T-cell (primary cell): Measurements from ENCODE around the gene ADCYAP1. TPM values are rescaled to one million over a fixed set of nuclear protein-coding genes. Genes with fewer than 3 reads are reported as not detected.
A peak's percentile ranks its signal among the peaks of the same experiment; 100 is the strongest.

Experiments used
- ATAC-seq, 4 experiments: fragments of 200-7000 bp in 3 of 4; fragments of 150-1000 bp in 1 of 4; cut with Tn5 transposase; replicated peaks in 1 of 4; 1 replicate in 3 of 4; 2 replicates in 1 of 4; pipeline ENCODE4 v1.10.0; 2021; ENCODE audit warnings: moderate library complexity in 3 of 4, mild to moderate bottlenecking in 2 of 4, moderate number of reproducible peaks in 1 of 4
- CTCF ChIA-PET, 2 donors: fragments of 300-600 bp; sonication (Branson Sonifier 250); formaldehyde crosslinking; loops; one replicate each; lab custom pipeline; 2022; ENCODE audit warnings: antibody characterized with exemption in 2 of 2; lab: Charles Lee
- POLR2A ChIA-PET, 2 donors: fragments of 300-600 bp; sonication (Branson Sonifier 250); formaldehyde crosslinking; loops; one replicate each; lab custom pipeline; 2022; ENCODE audit warnings: antibody characterized with exemption in 2 of 2; lab: Charles Lee
- DNase-seq, 35 experiments: peaks; one replicate each; pipeline versions ENCODE4 v3.0.0 to v3.0.0-alpha.2; 2013 to 2023
- H3K27ac ChIP-seq: one replicate; pipeline ENCODE4 v1.5.1; 2013; ENCODE audit warnings: low read length
- H3K27me3 ChIP-seq, 2 experiments: replicated peaks in 1 of 2; 1 replicate in 1 of 2; 2 replicates in 1 of 2; pipeline versions ENCODE4 v1.6.1 to v1.7.0; 2013; ENCODE audit warnings: low read length in 1 of 2, mixed read lengths in 1 of 2; ENCODE audit not compliant: control insufficient read depth in 2 of 2, insufficient read depth in 2 of 2; ENCODE audit errors: extremely low read depth in 1 of 2
- H3K36me3 ChIP-seq, 2 donors: 1 replicate in 1 of 2; 2 replicates in 1 of 2; pipeline versions ENCODE4 v1.6.1 to v1.7.0; 2013; ENCODE audit warnings: low read length in 1 of 2; ENCODE audit not compliant: control insufficient read depth in 2 of 2, insufficient read depth in 1 of 2; ENCODE audit errors: extremely low read depth in 1 of 2
- H3K4me1 ChIP-seq, 2 experiments: 1 replicate in 1 of 2; 2 replicates in 1 of 2; pipeline versions ENCODE4 v1.6.1 to v1.7.0; 2013; ENCODE audit warnings: low read length in 2 of 2, mixed read lengths in 1 of 2; ENCODE audit not compliant: insufficient read depth in 2 of 2, control insufficient read depth in 1 of 2; ENCODE audit errors: extremely low read depth in 1 of 2
- H3K4me3 ChIP-seq, 2 donors: 1 replicate in 1 of 2; 2 replicates in 1 of 2; pipeline versions ENCODE4 v1.5.1 to v1.7.0; 2013; ENCODE audit warnings: mild to moderate bottlenecking in 2 of 2, low read length in 1 of 2, moderate library complexity in 1 of 2; ENCODE audit not compliant: control insufficient read depth in 1 of 2; ENCODE audit errors: extremely low read depth in 1 of 2
- H3K9me3 ChIP-seq: 2 replicates; pipeline ENCODE4 v1.7.0; 2013
- H3K27ac Mint-ChIP-seq, 2 donors: one replicate each; pipeline ENCODE4 v1.8.0; 2020 to 2021; ENCODE audit warnings: mild to moderate bottlenecking in 2 of 2, mixed read lengths in 2 of 2
- H3K27me3 Mint-ChIP-seq, 2 donors: one replicate each; pipeline ENCODE4 v1.8.0; 2021 to 2022; ENCODE audit warnings: mixed read lengths in 2 of 2
- H3K36me3 Mint-ChIP-seq: one replicate; pipeline ENCODE4 v1.8.0; 2021; ENCODE audit warnings: mixed read lengths
- H3K4me1 Mint-ChIP-seq, 3 donors: one replicate each; pipeline ENCODE4 v1.8.0; 2020 to 2022; ENCODE audit warnings: mixed read lengths in 3 of 3, mild to moderate bottlenecking in 1 of 3
- H3K4me3 Mint-ChIP-seq, 3 donors: one replicate each; pipeline ENCODE4 v1.8.0; 2020 to 2022; ENCODE audit warnings: mild to moderate bottlenecking in 3 of 3, mixed read lengths in 3 of 3, moderate library complexity in 3 of 3
- H3K9me3 Mint-ChIP-seq, 3 donors: one replicate each; pipeline ENCODE4 v1.8.0; 2020 to 2022; ENCODE audit warnings: mixed read lengths in 3 of 3
- WGBS: methylation state at CpG from one replicate; pipeline ENCODE4 v1.1.5; 2013; ENCODE audit warnings: missing lambda C conversion rate; ENCODE audit not compliant: insufficient coverage; 5-methylcytosine and 5-hydroxymethylcytosine counted together
- total RNA-seq, 35 experiments: library from RNA in 6 of 35; stranded (reverse) in 6 of 35; fragments of 120-200 nt in 1 of 35; gene quantifications; one replicate each; pipeline versions ENCODE4 v1.2.1 to v1.2.4 and lab custom pipeline; 2013 to 2026

ADCYAP1 gene
- total RNA-seq, 5 donors from 2014 or later (not counting 1 experiment from before 2014, with no cell fraction given), result not detected

DNA sequence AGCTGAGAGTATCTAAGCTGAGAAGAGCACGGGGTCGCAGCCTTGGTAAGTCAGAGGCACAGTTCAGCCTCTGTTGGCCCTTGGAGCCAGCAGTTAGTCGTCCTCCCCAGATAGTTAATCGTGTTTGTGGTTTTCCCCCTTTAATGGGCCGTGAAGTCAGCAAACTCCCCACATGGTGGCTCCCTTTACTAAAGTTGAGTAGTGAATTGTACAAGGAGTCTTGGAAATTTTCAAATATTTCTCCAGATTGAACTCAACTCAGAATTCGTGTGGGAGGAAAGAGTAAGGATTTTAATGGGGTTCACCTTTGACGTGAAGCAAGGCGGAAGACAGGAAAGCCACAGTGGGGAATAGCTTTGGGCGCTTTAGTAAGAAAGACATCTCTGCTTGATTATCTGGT, 2.4 kb upstream of the ADCYAP1 start:
- Histone ChIP-seq H3K27me3 (peaks cover 12 to 52% of the 10 kb centered on the region in 2 experiments), H3K27ac (no peak overlapping the region), H3K9me3 (no peaks in the 10 kb centered on the region), H3K4me1 (peaks cover 0 to 10% of the 10 kb centered on the region in 2 experiments), H3K36me3 (no peaks in the 10 kb centered on the region), H3K4me3 (no peak overlapping the region)
- CTCF ChIA-PET, result no interaction called here
- 46% methylated on average over 6 of the region's 9 CpGs for WGBS
- peaks cover 12 to 16% (median 14%) of the 10 kb centered on the region in 3 donors for H3K4me1 Mint-ChIP-seq
- POLR2A ChIA-PET, result no interaction called here
- H3K27ac Mint-ChIP-seq, result no peak overlapping the region
- no peaks in the 10 kb centered on the region for H3K36me3 Mint-ChIP-seq
- ATAC-seq, result no peak
- H3K27me3 Mint-ChIP-seq, result peaks cover 66 to 69% of the 10 kb centered on the region in 2 donors
- no peak for DNase-seq
- no peak overlapping the region for H3K4me3 Mint-ChIP-seq
- H3K9me3 Mint-ChIP-seq, result peaks cover 0 to 7% (median 3%) of the 10 kb centered on the region in 3 donors

GRCh38 chr18:903701-904100, 970 bp upstream of the ADCYAP1 start:
- ChIA-PET CTCF (no interaction called here), POLR2A (no interaction called here)
- H3K27ac Mint-ChIP-seq, result no peak overlapping the region
- Histone ChIP-seq H3K9me3 (no peaks in the 10 kb centered on the region), H3K36me3 (no peaks in the 10 kb centered on the region), H3K27ac (no peak overlapping the region), H3K4me3 (no peak overlapping the region), H3K27me3 (peaks cover 10 to 62% of the 10 kb centered on the region in 2 experiments), H3K4me1 (peaks cover 0 to 20% of the 10 kb centered on the region in 2 experiments)
- no peak overlapping the region for H3K4me3 Mint-ChIP-seq
- ATAC-seq, result no peak
- peaks cover 0 to 7% (median 3%) of the 10 kb centered on the region in 3 donors for H3K9me3 Mint-ChIP-seq
- H3K4me1 Mint-ChIP-seq, result peaks cover 17 to 24% (median 19%) of the 10 kb centered on the region in 3 donors
- DNase-seq, result peak in 19 of 35 experiments; percentile 5 to 38 (median 22)
- no peaks in the 10 kb centered on the region for H3K36me3 Mint-ChIP-seq
- WGBS, result 3% methylated on average over 5 of the region's 11 CpGs
- H3K27me3 Mint-ChIP-seq, result peaks cover 65 to 74% of the 10 kb centered on the region in 2 donors

GRCh38 chr18:905307-905947, 756 bp downstream of the ADCYAP1 start:
- DNase-seq (no peak), ATAC-seq (no peak)
- peaks cover 0 to 27% of the 10 kb centered on the region in 2 experiments for H3K4me1 ChIP-seq
- H3K9me3 ChIP-seq, result no peaks in the 10 kb centered on the region
- H3K27me3 ChIP-seq, result peaks cover 16 to 75% of the 10 kb centered on the region in 2 experiments
- ChIA-PET CTCF (interaction anchor here in 1 of 2 donors (0.6 kb wide), 2 partner anchors 25 to 49 kb away, joined by 4 to 12 read pairs; no protein-coding TSS in a partner anchor), POLR2A (no interaction called here)
- no peaks in the 10 kb centered on the region for H3K36me3 ChIP-seq
- H3K36me3 Mint-ChIP-seq, result no peaks in the 10 kb centered on the region
- H3K9me3 Mint-ChIP-seq, result peaks cover 0 to 7% (median 3%) of the 10 kb centered on the region in 3 donors
- peaks cover 61 to 75% of the 10 kb centered on the region in 2 donors for H3K27me3 Mint-ChIP-seq
- H3K4me3 ChIP-seq, result no peak overlapping the region
- WGBS, result 14% methylated on average over 24 of the region's 33 CpGs
- no peak overlapping the region for H3K27ac Mint-ChIP-seq
- peak overlapping the region in 1 of 3 donors; percentile 76 for H3K4me3 Mint-ChIP-seq
- H3K27ac ChIP-seq, result no peak overlapping the region
- peaks cover 22 to 27% (median 25%) of the 10 kb centered on the region in 3 donors for H3K4me1 Mint-ChIP-seq

- Mint-ChIP-seq H3K4me3 (peak overlapping the region in 2 of 3 donors; percentile 31 to 76), H3K36me3 (no peaks in the 10 kb centered on the region), H3K4me1 (peaks cover 22 to 27% (median 25%) of the 10 kb centered on the region in 3 donors), H3K27ac (no peak overlapping the region), H3K27me3 (peaks cover 62 to 76% of the 10 kb centered on the region in 2 donors), H3K9me3 (peaks cover 0 to 7% (median 3%) of the 10 kb centered on the region in 3 donors)
- POLR2A ChIA-PET, result no interaction called here
- DNase-seq (no peak), ATAC-seq (no peak)
- 9% methylated on average over 25 of the region's 26 CpGs for WGBS
- H3K9me3 ChIP-seq, result no peaks in the 10 kb centered on the region
- peaks cover 0 to 27% of the 10 kb centered on the region in 2 experiments for H3K4me1 ChIP-seq
- no peak overlapping the region for H3K27ac ChIP-seq
- peaks cover 21 to 76% of the 10 kb centered on the region in 2 experiments for H3K27me3 ChIP-seq
- no peaks in the 10 kb centered on the region for H3K36me3 ChIP-seq
- no peak overlapping the region for H3K4me3 ChIP-seq
- CTCF ChIA-PET, result interaction anchor here in 1 of 2 donors (0.6 kb wide), 1 partner anchor 26 kb away, joined by 4 read pairs; no protein-coding TSS in a partner anchor
Observed at GRCh38 chr18:905948-906415, 1.3 kb downstream of the ADCYAP1 start.

GRCh38 chr18:906416-907114, 1.9 kb downstream of the ADCYAP1 start:
- no peaks in the 10 kb centered on the region for H3K9me3 ChIP-seq
- H3K4me1 Mint-ChIP-seq, result peaks cover 22 to 27% (median 25%) of the 10 kb centered on the region in 3 donors
- peaks cover 63 to 76% of the 10 kb centered on the region in 2 donors for H3K27me3 Mint-ChIP-seq
- peaks cover 0 to 27% of the 10 kb centered on the region in 2 experiments for H3K4me1 ChIP-seq
- CTCF ChIA-PET, result no interaction called here
- H3K27ac ChIP-seq, result no peak overlapping the region
- ATAC-seq (no peak), DNase-seq (no peak)
- POLR2A ChIA-PET, result no interaction called here
- peak overlapping the region in 1 of 2 donors; percentile 41 for H3K4me3 ChIP-seq
- peak overlapping the region; percentile 49 to 76 (median 57) for H3K4me3 Mint-ChIP-seq
- peaks cover 27 to 73% of the 10 kb centered on the region in 2 experiments for H3K27me3 ChIP-seq
- H3K27ac Mint-ChIP-seq, result no peak overlapping the region
- H3K9me3 Mint-ChIP-seq, result peaks cover 0 to 7% (median 3%) of the 10 kb centered on the region in 3 donors
- H3K36me3 ChIP-seq, result no peaks in the 10 kb centered on the region
- 15% methylated on average over 47 of the region's 47 CpGs for WGBS
- H3K36me3 Mint-ChIP-seq, result no peaks in the 10 kb centered on the region
